ENCODE results near the gene ZFPM1.
"Not testable (repeated sequence)": the region's sequence is repeated elsewhere in the genome, so short reads cannot be mapped to it uniquely, and the experiment has no call there.

ZFPM1 gene

GRCh38 chr16:88453217-88453531 lies at the start of gene ZFPM1:
TSS of gene ZFPM1 (plus strand) at chr16:88453280. CDS start at chr16:88453639, 359 bp downstream.
- DNase-seq, result no peak

- no peak for DNase-seq
Measured at GRCh38 chr16:88403794-88404581, 49.1 kb upstream of the ZFPM1 start.

GRCh38 chr16:88404769-88405168 lies 48.3 kb upstream of the ZFPM1 start:
- no peak for DNase-seq

GRCh38 chr16:88405216-88406060 lies 47.6 kb upstream of the ZFPM1 start:
- DNase-seq, result no peak

- DNase-seq, result no peak
Measured at GRCh38 chr16:88406096-88407041, 46.7 kb upstream of the ZFPM1 start.

GRCh38 chr16:88407042-88407420 lies 46.0 kb upstream of the ZFPM1 start:
- no peak for DNase-seq

- no peak for DNase-seq
Measured at GRCh38 chr16:88407807-88408206, 45.3 kb upstream of the ZFPM1 start.

- DNase-seq, result no peak
Measured at GRCh38 chr16:88408561-88409142, 44.4 kb upstream of the ZFPM1 start.

GRCh38 chr16:88409296-88410065 lies 43.6 kb upstream of the ZFPM1 start:
- DNase-seq, result no peak

GRCh38 chr16:88410297-88410968 lies 42.6 kb upstream of the ZFPM1 start:
- not testable (repeated sequence) for DNase-seq

- DNase-seq, result no peak
Measured at GRCh38 chr16:88411951-88412576, 41.0 kb upstream of the ZFPM1 start.

- no peak for DNase-seq
Measured at GRCh38 chr16:88412766-88413165, 40.3 kb upstream of the ZFPM1 start.

GRCh38 chr16:88413231-88413630 lies 39.8 kb upstream of the ZFPM1 start:
- no peak for DNase-seq

- no peak for DNase-seq
Measured at GRCh38 chr16:88413631-88414030, 39.4 kb upstream of the ZFPM1 start.

GRCh38 chr16:88414521-88415380 lies 38.3 kb upstream of the ZFPM1 start:
- DNase-seq, result no peak

GRCh38 chr16:88415381-88415705 lies 37.7 kb upstream of the ZFPM1 start:
- DNase-seq, result no peak

GRCh38 chr16:88415713-88416323 lies 37.3 kb upstream of the ZFPM1 start:
- DNase-seq, result no peak

- DNase-seq, result no peak
Measured at GRCh38 chr16:88416686-88417085, 36.4 kb upstream of the ZFPM1 start.

GRCh38 chr16:88417684-88418476 lies 35.2 kb upstream of the ZFPM1 start:
- DNase-seq, result no peak

Measured in activated T-cell treated with anti-CD3 and anti-CD28 coated beads for 4 hours (primary cell).